ENCODE data around the gene CEP112. TPM values are rescaled to one million over a fixed set of nuclear protein-coding genes. Genes with fewer than 3 reads are reported as not detected.

Gene CEP112
- total and polyA plus RNA-seq, 2 donors (not counting 3 experiments of a cell fraction or from before 2014, with no cell fraction given): 1.5 to 25.3 TPM

DNA sequence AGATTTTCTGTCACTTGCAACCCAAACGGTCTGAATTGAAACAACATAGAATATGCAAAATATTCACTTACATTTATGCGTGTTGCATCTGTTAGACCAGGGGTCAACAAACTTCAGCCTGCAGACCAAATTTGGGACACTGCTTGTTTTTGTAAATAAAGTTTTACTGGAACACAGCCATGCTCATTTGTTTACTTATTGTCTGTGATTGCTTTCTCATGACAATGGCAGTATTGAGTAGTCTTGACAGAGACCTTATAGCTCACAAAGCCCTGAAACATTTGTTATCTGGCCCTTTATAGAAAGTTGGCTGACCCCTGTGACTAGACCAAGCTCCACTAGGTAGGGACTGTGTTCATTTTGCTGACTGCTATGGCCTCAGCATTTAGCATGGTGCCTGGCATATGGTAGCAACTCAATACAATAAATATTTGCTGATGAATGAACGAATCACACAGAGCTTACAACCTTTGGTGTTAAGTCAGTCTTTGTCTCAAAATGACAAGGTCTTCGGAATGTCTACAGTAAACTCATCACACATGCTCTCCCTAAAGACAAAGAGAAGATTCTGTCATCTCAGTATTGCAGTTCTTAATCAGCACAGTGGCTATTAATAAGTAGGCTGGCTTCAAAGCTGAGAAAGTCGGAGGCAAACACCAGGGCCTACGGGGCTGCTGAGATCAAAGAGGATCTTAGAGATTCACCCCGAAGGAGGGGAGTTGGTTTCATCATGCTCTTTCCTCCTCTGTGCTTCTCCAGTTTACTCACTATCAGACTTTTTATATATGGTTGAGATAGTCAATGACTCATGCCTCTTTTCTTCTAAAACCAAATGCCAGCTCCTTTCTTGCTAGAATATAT is 535.3 kb downstream of the CEP112 start:
- no peak overlapping the region for H3K9ac ChIP-seq (replicated peaks; ENCODE audit: extremely low read depth, insufficient read depth, low read length)
- H3K4me1 ChIP-seq (ENCODE audit: control insufficient read depth, extremely low read depth, insufficient read depth, low read length): peaks cover 9% of the 10 kb centered on the region
- BruUV-seq (replicated peaks): no TSS peak
- H3K9me3 ChIP-seq (replicated peaks; ENCODE audit: control insufficient read depth, insufficient read depth, low read length): no peaks in the 10 kb centered on the region
- no peaks in the 10 kb centered on the region for H3K36me3 ChIP-seq (ENCODE audit: control insufficient read depth in 2 of 2, extremely low read depth in 1 of 2, insufficient read depth in 2 of 2, low read length in 2 of 2)
- no peak overlapping the region for H3K4me2 ChIP-seq (ENCODE audit: insufficient read depth, low read length)
- no peak overlapping the region for H3K4me3 ChIP-seq (replicated peaks in 1 of 3; ENCODE audit: insufficient read depth in 1 of 3, low read depth in 1 of 3, low read length in 3 of 3)
- intact Hi-C loops (cut with micrococcal nuclease) (no loop called here), dilution Hi-C loops (cut with MboI; ENCODE audit: extremely low pct_ligation_motif_present, low sequenced_read_pairs) (no loop called here)
- DNase-seq (ENCODE audit: low read depth, low spot score): no peak
- no peaks in the 10 kb centered on the region for H3K79me2 ChIP-seq (ENCODE audit: control insufficient read depth, insufficient read depth, low read length)
- H3K27ac ChIP-seq (ENCODE audit: insufficient read depth, low read depth, low read length): no peak overlapping the region
- FAIRE-seq: no peak
- no peaks in the 10 kb centered on the region for H3K9me1 ChIP-seq (replicated peaks; ENCODE audit: control insufficient read depth, extremely low read depth, insufficient read depth, low read length)
- H2AFZ ChIP-seq (ENCODE audit: low read depth, low read length): no peak overlapping the region
- no peaks in the 10 kb centered on the region for H3K27me3 ChIP-seq (ENCODE audit: control insufficient read depth in 2 of 2, insufficient read depth in 2 of 2, low read length in 2 of 2)
- H4K20me1 ChIP-seq (replicated peaks; ENCODE audit: control insufficient read depth, extremely low read depth, insufficient read depth, low read length): no peaks in the 10 kb centered on the region
- TF ChIP-seq FOS (IDR thresholded peaks at IDR 0.05; ENCODE audit: borderline replicate concordance, insufficient read depth, low read length) (no peak), POLR2AphosphoS5 (IDR thresholded peaks at IDR 0.05; ENCODE audit: insufficient read depth, low read depth, low read length) (no peak), MYC (IDR thresholded peaks at IDR 0.05; ENCODE audit: low read depth, low read length) (no peak), JUN (IDR thresholded peaks at IDR 0.05; ENCODE audit: borderline replicate concordance, insufficient read depth, insufficient read length, low read depth) (no peak), GATA2 (IDR thresholded peaks at IDR 0.05; ENCODE audit: insufficient read depth, insufficient read length, low read depth, low read length) (no peak), POLR2A (IDR thresholded peaks at IDR 0.05; ENCODE audit: low read depth, low read length) (no peak), EZH2 (IDR thresholded peaks at IDR 0.05; ENCODE audit: borderline replicate concordance, low read depth, low read length, severe bottlenecking) (no peak)
- TF ChIP-seq, protein P1, sequence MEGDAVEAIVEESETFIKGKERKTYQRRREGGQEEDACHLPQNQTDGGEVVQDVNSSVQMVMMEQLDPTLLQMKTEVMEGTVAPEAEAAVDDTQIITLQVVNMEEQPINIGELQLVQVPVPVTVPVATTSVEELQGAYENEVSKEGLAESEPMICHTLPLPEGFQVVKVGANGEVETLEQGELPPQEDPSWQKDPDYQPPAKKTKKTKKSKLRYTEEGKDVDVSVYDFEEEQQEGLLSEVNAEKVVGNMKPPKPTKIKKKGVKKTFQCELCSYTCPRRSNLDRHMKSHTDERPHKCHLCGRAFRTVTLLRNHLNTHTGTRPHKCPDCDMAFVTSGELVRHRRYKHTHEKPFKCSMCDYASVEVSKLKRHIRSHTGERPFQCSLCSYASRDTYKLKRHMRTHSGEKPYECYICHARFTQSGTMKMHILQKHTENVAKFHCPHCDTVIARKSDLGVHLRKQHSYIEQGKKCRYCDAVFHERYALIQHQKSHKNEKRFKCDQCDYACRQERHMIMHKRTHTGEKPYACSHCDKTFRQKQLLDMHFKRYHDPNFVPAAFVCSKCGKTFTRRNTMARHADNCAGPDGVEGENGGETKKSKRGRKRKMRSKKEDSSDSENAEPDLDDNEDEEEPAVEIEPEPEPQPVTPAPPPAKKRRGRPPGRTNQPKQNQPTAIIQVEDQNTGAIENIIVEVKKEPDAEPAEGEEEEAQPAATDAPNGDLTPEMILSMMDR (IDR thresholded peaks at IDR 0.05; ENCODE audit: extremely low read depth in 1 of 2, insufficient read depth in 1 of 2, low read depth in 1 of 2, low read length in 2 of 2): no peak
- TF ChIP-seq, protein P2, sequence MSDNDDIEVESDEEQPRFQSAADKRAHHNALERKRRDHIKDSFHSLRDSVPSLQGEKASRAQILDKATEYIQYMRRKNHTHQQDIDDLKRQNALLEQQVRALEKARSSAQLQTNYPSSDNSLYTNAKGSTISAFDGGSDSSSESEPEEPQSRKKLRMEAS (IDR thresholded peaks at IDR 0.05; ENCODE audit: insufficient read depth, insufficient read length): no peak
- CTCF ChIA-PET: no interaction called here
- POLR2A ChIA-PET: no interaction called here

Data from endothelial cell of umbilical vein (primary cell).